Measurements from ENCODE around the gene HOXB4. TPM values are rescaled to one million over a fixed set of nuclear protein-coding genes. Genes with fewer than 3 reads are reported as not detected.

Gene HOXB4
- total and polyA plus RNA-seq, 2 of the 4 experiments (the other 2 are of a cell fraction), result 2.0 to 8.5 TPM

DNA sequence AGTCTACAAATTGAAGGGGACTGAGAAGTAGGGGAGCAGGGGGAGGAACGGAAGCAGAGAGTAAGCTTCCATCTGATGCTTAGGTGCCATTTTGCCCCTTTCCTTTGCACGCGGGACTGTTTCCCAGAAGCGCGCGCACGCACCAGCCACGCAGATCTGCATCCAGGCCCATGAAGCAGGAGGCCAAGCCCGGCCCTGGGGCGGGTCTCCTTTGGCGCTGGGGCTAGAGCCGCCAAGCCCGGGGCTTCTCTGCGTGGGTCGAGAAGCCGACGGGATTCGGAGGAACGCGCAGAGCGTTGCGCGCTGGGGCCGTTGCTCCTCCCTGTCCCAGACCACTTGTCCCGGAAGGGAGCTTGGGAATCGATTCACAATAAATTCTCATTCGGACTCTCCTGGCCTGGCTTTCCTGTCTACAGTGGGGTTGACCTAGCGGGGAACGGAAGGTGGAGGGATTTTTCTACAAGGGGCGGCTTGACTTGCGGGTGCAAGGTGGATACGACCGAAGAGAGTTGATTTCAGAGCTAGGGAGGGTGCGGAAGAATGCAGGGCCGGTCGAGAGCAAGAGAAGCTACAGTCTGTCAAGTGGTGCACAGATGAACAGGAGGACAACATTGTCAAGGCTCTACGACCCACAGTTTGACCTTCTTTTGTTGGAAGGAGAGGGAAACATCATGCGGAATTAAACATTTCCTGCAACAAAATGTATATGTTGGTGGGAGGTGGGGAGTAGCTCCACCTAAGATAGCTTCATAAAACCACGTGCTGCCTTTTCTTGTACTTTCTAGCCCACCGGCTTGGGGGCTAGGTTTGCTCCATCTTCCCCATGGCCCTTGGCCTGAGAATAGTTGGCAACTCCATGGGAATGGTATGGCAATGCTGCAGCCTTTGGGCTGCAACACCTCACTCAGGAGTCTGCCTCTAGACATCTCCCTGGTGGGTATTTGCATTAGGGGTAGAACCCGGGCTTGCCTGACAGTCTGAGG, 43.6 kb upstream of the HOXB4 start:
- Histone ChIP-seq H3K56ac (ENCODE audit: extremely low read depth, insufficient read depth, low read length) (no peak overlapping the region), H3K9me3 (ENCODE audit: control insufficient read depth, insufficient read depth, low read length) (peaks cover 11% of the 10 kb centered on the region), H4K8ac (ENCODE audit: low read depth in 2 of 2, low read length in 2 of 2) (no peak overlapping the region), H4K91ac (ENCODE audit: insufficient read depth, low read depth, low read length) (no peak overlapping the region), H3K4me1 (ENCODE audit: control insufficient read depth, insufficient read depth, low read length) (no peaks in the 10 kb centered on the region; the same call in 1 of the 2 replicates), H3K4me3 (ENCODE audit: insufficient read depth, low read depth, low read length) (no peak overlapping the region), H3K36me3 (ENCODE audit: control insufficient read depth, insufficient read depth, low read length) (no peaks in the 10 kb centered on the region), H3K9me1 (ENCODE audit: insufficient read depth, low read length) (no peaks in the 10 kb centered on the region; the same call in 1 of the 2 replicates), H3K18ac (ENCODE audit: low read depth, low read length) (no peak overlapping the region), H2BK120ac (ENCODE audit: low read depth, low read length) (no peak overlapping the region), H3K4ac (ENCODE audit: low read depth, low read length) (no peak overlapping the region), H2BK15ac (ENCODE audit: low read depth, low read length) (no peak overlapping the region), H3K27ac (ENCODE audit: insufficient read depth, low read length) (no peak overlapping the region), H3K27me3 (ENCODE audit: control insufficient read depth, insufficient read depth, low read length) (peaks cover 96% of the 10 kb centered on the region), H3K79me1 (ENCODE audit: low read depth in 1 of 2, low read length in 2 of 2) (no peaks in the 10 kb centered on the region), H2BK5ac (ENCODE audit: low read depth, low read length, poor library complexity, severe bottlenecking) (no peak overlapping the region), H4K5ac (ENCODE audit: low read depth, low read length) (no peak overlapping the region), H2BK20ac (ENCODE audit: low read depth, low read length) (no peak overlapping the region), H3K9ac (ENCODE audit: low read depth, low read length) (no peak overlapping the region), H3K4me2 (ENCODE audit: low read depth, low read length) (no peak overlapping the region), H2AK5ac (ENCODE audit: low read depth, low read length) (no peak overlapping the region), H2AFZ (replicated peaks; ENCODE audit: low read length, poor library complexity) (no peak overlapping the region), H3K23ac (ENCODE audit: low read depth, low read length) (no peak overlapping the region), H2AK9ac (replicated peaks; ENCODE audit: low read depth, low read length, poor library complexity) (no peak overlapping the region), H3K14ac (replicated peaks; ENCODE audit: low read depth, low read length) (no peak overlapping the region), H4K20me1 (ENCODE audit: insufficient read depth, low read length) (peaks cover 13% of the 10 kb centered on the region; the same call in 1 of the 2 replicates)
- 25% methylated on average over 13 of the region's 41 CpGs; no CpG with 5 or more reads in 1 of the 2 experiments for WGBS, 2 experiments (ENCODE audit: extremely low coverage in 2 of 2, insufficient read length in 1 of 2)
- DNase-seq, result no peak
- dilution Hi-C loops (cut with HindIII; ENCODE audit: low sequenced_read_pairs, unreplicated experiment) (no loop called here), intact Hi-C loops (cut with micrococcal nuclease) (no loop called here), in situ Hi-C loops (cut with MboI; ENCODE audit: low sequenced_read_pairs) (loop anchor here (10.0 kb wide), 1 partner anchor 457 kb away; no protein-coding TSS in a partner anchor)
- TF ChIP-seq RCOR1 (IDR thresholded peaks at IDR 0.05; ENCODE audit: insufficient replicate concordance, low read length) (no peak), RAD21 (IDR thresholded peaks at IDR 0.05; ENCODE audit: low read length) (no peak), MAZ (IDR thresholded peaks at IDR 0.05; ENCODE audit: borderline replicate concordance, low read depth, low read length) (no peak), POLR2A (IDR thresholded peaks at IDR 0.05; ENCODE audit: low read depth, low read length) (no peak), FOS (IDR thresholded peaks at IDR 0.05; ENCODE audit: low read depth, low read length) (no peak), RFX5 (IDR thresholded peaks at IDR 0.05; ENCODE audit: low read depth, low read length) (no peak), CEBPB (IDR thresholded peaks at IDR 0.05; ENCODE audit: low read depth, low read length) (no peak)
- TF ChIP-seq, protein P1, sequence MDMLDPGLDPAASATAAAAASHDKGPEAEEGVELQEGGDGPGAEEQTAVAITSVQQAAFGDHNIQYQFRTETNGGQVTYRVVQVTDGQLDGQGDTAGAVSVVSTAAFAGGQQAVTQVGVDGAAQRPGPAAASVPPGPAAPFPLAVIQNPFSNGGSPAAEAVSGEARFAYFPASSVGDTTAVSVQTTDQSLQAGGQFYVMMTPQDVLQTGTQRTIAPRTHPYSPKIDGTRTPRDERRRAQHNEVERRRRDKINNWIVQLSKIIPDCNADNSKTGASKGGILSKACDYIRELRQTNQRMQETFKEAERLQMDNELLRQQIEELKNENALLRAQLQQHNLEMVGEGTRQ (IDR thresholded peaks at IDR 0.05; ENCODE audit: low read depth, low read length), result no peak
- TF ChIP-seq, protein P2, sequence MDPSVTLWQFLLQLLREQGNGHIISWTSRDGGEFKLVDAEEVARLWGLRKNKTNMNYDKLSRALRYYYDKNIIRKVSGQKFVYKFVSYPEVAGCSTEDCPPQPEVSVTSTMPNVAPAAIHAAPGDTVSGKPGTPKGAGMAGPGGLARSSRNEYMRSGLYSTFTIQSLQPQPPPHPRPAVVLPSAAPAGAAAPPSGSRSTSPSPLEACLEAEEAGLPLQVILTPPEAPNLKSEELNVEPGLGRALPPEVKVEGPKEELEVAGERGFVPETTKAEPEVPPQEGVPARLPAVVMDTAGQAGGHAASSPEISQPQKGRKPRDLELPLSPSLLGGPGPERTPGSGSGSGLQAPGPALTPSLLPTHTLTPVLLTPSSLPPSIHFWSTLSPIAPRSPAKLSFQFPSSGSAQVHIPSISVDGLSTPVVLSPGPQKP (IDR thresholded peaks at IDR 0.05; ENCODE audit: borderline replicate concordance, low read depth, low read length), result no peak
- BruUV-seq (replicated peaks), result no TSS peak
- ATAC-seq (ENCODE audit: low read depth), result no peak
- ChIA-PET POLR2A (ENCODE audit: unreplicated experiment) (no interaction called here), CTCF (interaction anchor here (0.6 to 1.2 kb wide), 3 partner anchors 9 to 286 kb away, joined by 3 read pairs; no protein-coding TSS in a partner anchor)
